Measurements from ENCODE around the gene APBA1.

APBA1 gene

GRCh38 chr9:69519470-69520240 is 152.5 kb downstream of the APBA1 start:
- no peak overlapping the region for H3K4me3 ChIP-seq (ENCODE audit: low read length)
- TF ChIP-seq CTCF (conservative IDR thresholded peaks at IDR 0.05; ENCODE audit: low read depth, low read length): no peak
- no peak for DNase-seq (ENCODE audit: low read depth)

GRCh38 chr9:69516353-69517322 is 155.5 kb downstream of the APBA1 start:
- DNase-seq (ENCODE audit: low read depth): no peak
- no peak for TF ChIP-seq CTCF (conservative IDR thresholded peaks at IDR 0.05; ENCODE audit: low read depth, low read length)

GRCh38 chr9:69515810-69516209 is 156.4 kb downstream of the APBA1 start:
- no peak overlapping the region for H3K4me3 ChIP-seq (ENCODE audit: low read length)
- no peak for TF ChIP-seq CTCF (conservative IDR thresholded peaks at IDR 0.05; ENCODE audit: low read depth, low read length)
- DNase-seq (ENCODE audit: low read depth): no peak

More at GRCh38 chr9:69516353-69517322, 155.5 kb downstream of the APBA1 start:
- no peak overlapping the region for H3K4me3 ChIP-seq (ENCODE audit: low read length)

- no peak overlapping the region for H3K4me3 ChIP-seq (ENCODE audit: low read length)
- no peak for DNase-seq (ENCODE audit: low read depth)
- no peak for TF ChIP-seq CTCF (conservative IDR thresholded peaks at IDR 0.05; ENCODE audit: low read depth, low read length)
These were observed 158.9 kb downstream of the APBA1 start for GRCh38 chr9:69513141-69513820.

GRCh38 chr9:69504058-69504457 is 168.1 kb downstream of the APBA1 start:
- no peak overlapping the region for H3K4me3 ChIP-seq (ENCODE audit: low read length)
- no peak for DNase-seq (ENCODE audit: low read depth)
- no peak for TF ChIP-seq CTCF (conservative IDR thresholded peaks at IDR 0.05; ENCODE audit: low read depth, low read length)

GRCh38 chr9:69502671-69503301 is 169.4 kb downstream of the APBA1 start:
- no peak for TF ChIP-seq CTCF (conservative IDR thresholded peaks at IDR 0.05; ENCODE audit: low read depth, low read length)
- DNase-seq (ENCODE audit: low read depth): no peak

More at GRCh38 chr9:69502671-69503301, 169.4 kb downstream of the APBA1 start:
- no peak overlapping the region for H3K4me3 ChIP-seq (ENCODE audit: low read length)
